HG03565 (cell line): ENCODE measurements around the gene CTIF.

Source experiments
- ATAC-seq: cut with Tn5 transposase; IDR thresholded peaks from one replicate; pipeline ENCODE4 v1.9.1; 2021; ENCODE audit warnings: mild to moderate bottlenecking, moderate library complexity; ENCODE audit not compliant: unreplicated experiment

Gene CTIF

GRCh38 chr18:48573632-48574283 is 34.9 kb downstream of the CTIF start:
- no peak for ATAC-seq

- no peak for ATAC-seq
These were observed 36.0 kb downstream of the CTIF start for GRCh38 chr18:48574667-48575300.

GRCh38 chr18:48575301-48575657 is 36.4 kb downstream of the CTIF start:
- ATAC-seq, result no peak

GRCh38 chr18:48575658-48576456 is 37.0 kb downstream of the CTIF start:
- ATAC-seq, result no peak

GRCh38 chr18:48576457-48576771 is 37.6 kb downstream of the CTIF start:
- no peak for ATAC-seq

- ATAC-seq, result no peak
These were observed 38.8 kb downstream of the CTIF start for GRCh38 chr18:48577478-48578190.

GRCh38 chr18:48578289-48578688 is 39.5 kb downstream of the CTIF start:
- ATAC-seq, result no peak

GRCh38 chr18:48580066-48580465 is 41.2 kb downstream of the CTIF start:
- no peak for ATAC-seq

- ATAC-seq, result no peak
These were observed 42.0 kb downstream of the CTIF start for GRCh38 chr18:48580782-48581181.

GRCh38 chr18:48581206-48581605 is 42.4 kb downstream of the CTIF start:
- no peak for ATAC-seq

GRCh38 chr18:48581941-48582340 is 43.1 kb downstream of the CTIF start:
- no peak for ATAC-seq

- ATAC-seq, result no peak
These were observed 44.1 kb downstream of the CTIF start for GRCh38 chr18:48582946-48583345.

- ATAC-seq, result no peak
These were observed 44.7 kb downstream of the CTIF start for GRCh38 chr18:48583573-48583972.

GRCh38 chr18:48589797-48590519 is 51.1 kb downstream of the CTIF start:
- no peak for ATAC-seq

GRCh38 chr18:48590678-48591077 is 51.8 kb downstream of the CTIF start:
- no peak for ATAC-seq

- no peak for ATAC-seq
These were observed 53.8 kb downstream of the CTIF start for GRCh38 chr18:48592540-48593171.

GRCh38 chr18:48594471-48595094 is 55.8 kb downstream of the CTIF start:
- ATAC-seq, result no peak

- ATAC-seq, result no peak
These were observed 56.9 kb downstream of the CTIF start for GRCh38 chr18:48595703-48596218.

- ATAC-seq, result no peak
These were observed 58.3 kb downstream of the CTIF start for GRCh38 chr18:48597110-48597509.

GRCh38 chr18:48597671-48598070 is 58.8 kb downstream of the CTIF start:
- no peak for ATAC-seq
